Spleen (tissue), 11 donors: ENCODE results near the gene OR10C1. TPM values are rescaled to one million over a fixed set of nuclear protein-coding genes. Genes with fewer than 3 reads are reported as not detected.

ENCODE experiments used
- DNase-seq: peaks from one replicate; pipeline ENCODE4 v3.0.0-alpha.2; 2020
- H3K27ac ChIP-seq, 8 donors: fragments of 200-600 bp; sonication (generic) in 7 of 8; 1 replicate in 4 of 8; 2 replicates in 4 of 8; pipeline versions ENCODE4 v1.5.0 to v1.8.0; 2016 to 2021; ENCODE audit warnings: inconsistent platforms in 4 of 8, mild to moderate bottlenecking in 4 of 8, moderate library complexity in 1 of 8
- H3K27me3 ChIP-seq, 7 donors: fragments of 200-600 bp; sonication (generic) in 6 of 7; replicated peaks in 1 of 7; 1 replicate in 4 of 7; 2 replicates in 3 of 7; pipeline versions ENCODE4 v1.5.0 to v1.8.0; 2016 to 2021; ENCODE audit warnings: inconsistent platforms in 3 of 7, mild to moderate bottlenecking in 1 of 7
- H3K36me3 ChIP-seq, 6 donors: fragments of 200-600 bp; sonication (generic) in 5 of 6; 1 replicate in 4 of 6; 2 replicates in 2 of 6; pipeline versions ENCODE4 v1.5.0 to v1.8.0; 2016 to 2021; ENCODE audit warnings: inconsistent platforms in 2 of 6
- H3K4me1 ChIP-seq, 6 donors: fragments of 200-600 bp; sonication (generic) in 5 of 6; 1 replicate in 3 of 6; 2 replicates in 3 of 6; pipeline versions ENCODE4 v1.5.0 to v1.8.0; 2016 to 2021; ENCODE audit warnings: inconsistent platforms in 3 of 6
- H3K4me3 ChIP-seq, 8 donors: fragments of 200-600 bp; sonication (generic) in 7 of 8; 1 replicate in 4 of 8; 2 replicates in 4 of 8; pipeline versions ENCODE4 v1.5.0 to v1.8.0; 2016 to 2021; ENCODE audit warnings: inconsistent platforms in 4 of 8, mild to moderate bottlenecking in 4 of 8, moderate library complexity in 2 of 8
- H3K9me3 ChIP-seq, 8 donors: fragments of 200-600 bp; sonication (generic) in 7 of 8; 1 replicate in 4 of 8; 2 replicates in 4 of 8; pipeline versions ENCODE4 v1.5.0 to v1.8.0; 2016 to 2021; ENCODE audit warnings: inconsistent platforms in 4 of 8
- POLR2A ChIP-seq, 3 donors: fragments of 450-650 bp; IDR thresholded peaks; one replicate each; pipeline ENCODE4 v1.5.1; 2017; ENCODE audit warnings: antibody characterized with exemption in 3 of 3, mild to moderate bottlenecking in 1 of 3
- POLR2AphosphoS5 ChIP-seq, 3 donors: sonication (generic); formaldehyde crosslinking; IDR thresholded peaks; one replicate each; pipeline ENCODE4 v1.5.1; 2017; ENCODE audit warnings: antibody characterized with exemption in 3 of 3
- WGBS, 5 donors: extraction: QIAGEN DNeasy Blood & Tissue Kit in 3 of 5; methylation state at CpG; one replicate each; pipeline versions ENCODE4 v1.1.5 to v1.1.7; 2013 to 2018; 5-methylcytosine and 5-hydroxymethylcytosine counted together
- intact Hi-C: fragments of 100-400 bp; cut with DNase I; formaldehyde crosslinking; loops from one replicate; pipeline ENCODE4 v1.15.0; 2023; ENCODE audit warnings: low total_unique reads
- polyA plus RNA-seq, 3 donors: library from polyadenylated mRNA; stranded (reverse); fragments of 200-250 nt; gene quantifications; one replicate each; pipeline ENCODE4 v1.2.1, GENCODE V29; 2013
- total RNA-seq, 7 donors: library from RNA; depleted of rRNA in 3 of 7; stranded (reverse); fragments of >200 nt in 3 of 7; fragmentation: NEBNext Ultra II Directional in 4 of 7; extraction: Animal tissue kit (Norgen Biotek cat#: 25700) in 4 of 7; gene quantifications; one replicate each; pipeline versions ENCODE4 v1.1.0 to v1.2.1, GENCODE V29; 2016 to 2021
- TF ChIP-seq, protein P1 (sequence below), 11 experiments: fragments of 200-600 bp in 7 of 11; fragments of 450-650 bp in 4 of 11; sonication (generic) in 4 of 11; IDR thresholded peaks in 8 of 11; conservative IDR thresholded peaks in 3 of 11; 1 replicate in 7 of 11; 2 replicates in 4 of 11; pipeline versions ENCODE4 v1.4.0 to v1.8.0; 2016 to 2021; ENCODE audit warnings: antibody characterized with exemption in 11 of 11, inconsistent platforms in 4 of 11, mild to moderate bottlenecking in 1 of 11
- donor health status: healthy with polysubstance abuse.
- donor health status: DM: no; HTN: no; CAD: no; lungs with moderate emphysema.
- donor health status: DM: no; HTN: no; CAD: no.
- donor health status: Bipolar disorder and iron deficiency.
- donor health status: healthy.
- donor health status: DM: no; HTN: no; CAD: no.
- donor health status: DM: yes; HTN: yes; CAD: no.

OR10C1 gene
- total and polyA plus RNA-seq, 10 donors, result not detected

DNA sequence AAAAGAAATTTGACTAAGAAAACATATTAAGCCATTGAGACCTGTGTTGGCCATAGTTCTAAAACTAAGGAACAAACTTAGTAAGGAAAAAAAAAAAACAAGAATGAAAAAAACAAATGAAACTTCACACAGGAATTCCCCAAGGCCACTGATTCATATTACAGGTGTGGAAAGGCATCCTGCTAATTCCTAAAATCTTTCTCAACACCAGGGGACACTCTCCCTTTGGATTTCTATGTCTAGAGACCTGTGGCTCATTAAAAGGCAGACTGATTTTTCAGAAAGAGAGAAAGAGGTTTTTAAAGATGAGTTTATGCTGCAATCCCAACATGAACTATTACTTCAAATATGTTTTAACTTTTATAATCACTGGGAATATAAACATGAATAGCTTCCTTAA, 24.5 kb upstream of the OR10C1 start, which contains the start of gene OR12D1:
Gene OR12D1, plus strand, starts transcription at position 341 of the 400 bp plus-strand sequence.
- H3K27me3 ChIP-seq, result peaks cover 0 to 22% (median 0%) of the 10 kb centered on the region in 7 donors
- intact Hi-C loops, result no loop called here
- H3K9me3 ChIP-seq, result peaks cover 0 to 24% (median 6%) of the 10 kb centered on the region in 8 donors
- no peak within 1 kb of the TSS for H3K4me3 ChIP-seq
- no peak within 1 kb of the TSS for H3K27ac ChIP-seq
- no peaks in the 10 kb centered on the region for H3K4me1 ChIP-seq
- DNase-seq, result no peak
- H3K36me3 ChIP-seq, result no peaks in the 10 kb centered on the region
- TF ChIP-seq POLR2AphosphoS5 (IDR thresholded peaks at IDR 0.05) (no peak), POLR2A (IDR thresholded peaks at IDR 0.05) (no peak)
- TF ChIP-seq, protein P1, sequence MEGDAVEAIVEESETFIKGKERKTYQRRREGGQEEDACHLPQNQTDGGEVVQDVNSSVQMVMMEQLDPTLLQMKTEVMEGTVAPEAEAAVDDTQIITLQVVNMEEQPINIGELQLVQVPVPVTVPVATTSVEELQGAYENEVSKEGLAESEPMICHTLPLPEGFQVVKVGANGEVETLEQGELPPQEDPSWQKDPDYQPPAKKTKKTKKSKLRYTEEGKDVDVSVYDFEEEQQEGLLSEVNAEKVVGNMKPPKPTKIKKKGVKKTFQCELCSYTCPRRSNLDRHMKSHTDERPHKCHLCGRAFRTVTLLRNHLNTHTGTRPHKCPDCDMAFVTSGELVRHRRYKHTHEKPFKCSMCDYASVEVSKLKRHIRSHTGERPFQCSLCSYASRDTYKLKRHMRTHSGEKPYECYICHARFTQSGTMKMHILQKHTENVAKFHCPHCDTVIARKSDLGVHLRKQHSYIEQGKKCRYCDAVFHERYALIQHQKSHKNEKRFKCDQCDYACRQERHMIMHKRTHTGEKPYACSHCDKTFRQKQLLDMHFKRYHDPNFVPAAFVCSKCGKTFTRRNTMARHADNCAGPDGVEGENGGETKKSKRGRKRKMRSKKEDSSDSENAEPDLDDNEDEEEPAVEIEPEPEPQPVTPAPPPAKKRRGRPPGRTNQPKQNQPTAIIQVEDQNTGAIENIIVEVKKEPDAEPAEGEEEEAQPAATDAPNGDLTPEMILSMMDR (IDR thresholded peaks at IDR 0.05 in 8 of 11, conservative IDR thresholded peaks at IDR 0.05 in 3 of 11), result no peak

DNA sequence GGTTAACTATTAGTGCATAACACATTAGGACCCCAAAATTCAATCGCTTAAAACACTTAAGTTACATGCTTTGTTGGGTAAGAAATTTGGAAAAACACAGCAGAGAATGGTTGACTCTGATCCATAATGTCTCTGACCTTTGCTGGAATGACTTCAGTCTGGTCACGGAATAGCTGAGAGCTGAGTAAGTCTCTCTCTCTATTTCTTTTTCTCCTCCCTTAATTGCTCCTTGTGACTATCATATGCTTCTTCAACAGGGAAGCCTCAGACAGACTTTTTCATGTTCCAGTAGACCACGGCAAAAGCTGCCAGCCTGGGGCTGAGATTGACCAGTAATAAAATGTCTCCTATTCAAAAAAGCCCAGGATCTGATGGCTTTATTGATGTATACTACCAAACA, 19.6 kb upstream of the OR10C1 start:
- Histone ChIP-seq H3K36me3 (no peaks in the 10 kb centered on the region), H3K4me1 (no peaks in the 10 kb centered on the region), H3K27ac (no peak overlapping the region), H3K27me3 (peaks cover 0 to 6% (median 0%) of the 10 kb centered on the region in 7 donors), H3K4me3 (no peak overlapping the region), H3K9me3 (peaks cover 0 to 5% (median 2%) of the 10 kb centered on the region in 8 donors)
- intact Hi-C loops, result no loop called here
- 74 to 83% (median 76%) methylated on average over 3 of the region's 3 CpGs for WGBS, 5 donors
- TF ChIP-seq, protein P1 (IDR thresholded peaks at IDR 0.05 in 8 of 11, conservative IDR thresholded peaks at IDR 0.05 in 3 of 11), result no peak
- TF ChIP-seq POLR2A (IDR thresholded peaks at IDR 0.05) (no peak), POLR2AphosphoS5 (IDR thresholded peaks at IDR 0.05) (no peak)
- no peak for DNase-seq

DNA sequence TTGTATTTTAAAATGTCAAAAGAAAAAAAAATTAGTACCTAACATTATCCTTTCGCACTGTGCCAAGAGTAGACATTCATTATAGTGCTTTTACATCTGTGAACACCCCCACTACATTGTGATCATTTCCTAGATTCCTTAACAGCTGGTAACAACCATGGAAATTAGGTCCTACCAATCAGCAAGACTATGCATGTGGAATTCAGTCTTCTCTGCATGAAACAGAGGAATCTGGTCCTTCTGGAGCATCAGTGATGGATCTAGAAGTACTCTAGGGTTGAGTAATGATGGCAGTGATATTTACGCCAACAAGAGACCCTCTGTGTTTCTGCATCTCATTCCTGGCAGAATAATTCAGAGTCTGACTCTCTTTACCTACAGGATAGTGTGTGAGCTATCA, 14.9 kb upstream of the OR10C1 start:
- no peak for DNase-seq
- H3K36me3 ChIP-seq, result no peaks in the 10 kb centered on the region
- no peak for TF ChIP-seq POLR2AphosphoS5 (IDR thresholded peaks at IDR 0.05)
- TF ChIP-seq, protein P1 (IDR thresholded peaks at IDR 0.05 in 8 of 11, conservative IDR thresholded peaks at IDR 0.05 in 3 of 11), result no peak
- H3K4me1 ChIP-seq, result no peaks in the 10 kb centered on the region
- H3K9me3 ChIP-seq, result peaks cover 0 to 5% (median 2%) of the 10 kb centered on the region in 8 donors
- no peak overlapping the region for H3K4me3 ChIP-seq
- intact Hi-C loops, result no loop called here
- H3K27me3 ChIP-seq, result peaks cover 0 to 15% (median 0%) of the 10 kb centered on the region in 7 donors
- WGBS, 5 donors, result 89 to 92% (median 90%) methylated on average over 2 of the region's 2 CpGs
- H3K27ac ChIP-seq, result no peak overlapping the region

DNA sequence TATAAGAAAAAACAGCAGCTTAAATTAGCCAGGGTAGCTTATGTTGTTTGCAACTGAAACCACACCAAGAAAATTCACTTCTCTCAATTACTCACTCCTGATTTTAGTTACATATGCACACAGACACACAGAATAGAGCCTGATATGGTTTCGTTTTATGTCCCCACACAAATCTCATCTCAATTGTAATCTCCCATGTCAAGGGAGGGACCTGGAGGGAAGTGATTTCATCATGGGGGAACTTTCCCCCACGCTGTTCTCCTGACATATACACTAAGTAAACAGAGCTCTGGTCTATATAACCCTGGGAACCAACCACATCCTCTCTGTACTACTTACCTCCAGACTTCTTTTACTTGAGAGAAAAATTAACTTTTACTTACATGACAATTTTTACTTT, 14.5 kb upstream of the OR10C1 start:
- no peaks in the 10 kb centered on the region for H3K4me1 ChIP-seq
- no peak overlapping the region for H3K27ac ChIP-seq
- WGBS, 5 donors, result 20 to 39% (median 26%) methylated on average over 2 of the region's 2 CpGs
- no peak for DNase-seq
- H3K4me3 ChIP-seq, result no peak overlapping the region
- intact Hi-C loops, result no loop called here
- peaks cover 0 to 15% (median 0%) of the 10 kb centered on the region in 7 donors for H3K27me3 ChIP-seq
- H3K9me3 ChIP-seq, result peaks cover 0 to 5% (median 2%) of the 10 kb centered on the region in 8 donors
- no peaks in the 10 kb centered on the region for H3K36me3 ChIP-seq
- no peak for TF ChIP-seq POLR2AphosphoS5 (IDR thresholded peaks at IDR 0.05)
- TF ChIP-seq POLR2A (IDR thresholded peaks at IDR 0.05), result no peak
- TF ChIP-seq, protein P1 (IDR thresholded peaks at IDR 0.05 in 8 of 11, conservative IDR thresholded peaks at IDR 0.05 in 3 of 11), result no peak
